NCI-H524 treated with DMSO at 0.1 percent for 48 hours (cell line): ENCODE results near the gene PNLIPRP3.

Experiments used
- DNase-seq: peaks from one replicate; lab custom pipeline; 2025; lab: John Stamatoyannopoulos, UW

The PNLIPRP3 gene

GRCh38 chr10:116451711-116452337 is 24.2 kb downstream of the PNLIPRP3 start:
- DNase-seq: no peak

GRCh38 chr10:116452338-116452720 is 24.7 kb downstream of the PNLIPRP3 start:
- no peak for DNase-seq

- DNase-seq: no peak
These were observed 29.8 kb downstream of the PNLIPRP3 start for GRCh38 chr10:116457488-116457887.

GRCh38 chr10:116460219-116460618 is 32.6 kb downstream of the PNLIPRP3 start:
- DNase-seq: no peak

GRCh38 chr10:116461680-116462079 is 34.0 kb downstream of the PNLIPRP3 start:
- DNase-seq: no peak

DNA sequence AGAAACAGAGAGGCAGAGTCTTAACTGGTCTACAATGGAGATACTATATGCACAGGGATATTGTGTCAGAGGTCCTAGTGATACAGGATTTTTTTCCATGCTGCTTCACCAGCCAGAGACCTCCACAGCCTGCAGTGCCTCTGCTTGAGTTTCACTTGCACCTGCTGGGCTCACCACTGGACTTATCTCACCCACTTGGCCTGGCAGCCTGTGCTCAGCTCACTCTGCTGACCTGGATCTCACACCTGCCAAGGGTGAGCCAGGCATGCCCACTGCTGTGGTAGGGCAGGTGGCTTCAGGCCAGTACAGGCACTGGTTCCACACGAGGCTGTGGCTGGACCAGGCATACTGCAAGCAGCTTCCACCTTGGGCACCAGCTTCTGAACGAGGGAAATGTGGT is 36.6 kb downstream of the PNLIPRP3 start:
- no peak for DNase-seq

DNA sequence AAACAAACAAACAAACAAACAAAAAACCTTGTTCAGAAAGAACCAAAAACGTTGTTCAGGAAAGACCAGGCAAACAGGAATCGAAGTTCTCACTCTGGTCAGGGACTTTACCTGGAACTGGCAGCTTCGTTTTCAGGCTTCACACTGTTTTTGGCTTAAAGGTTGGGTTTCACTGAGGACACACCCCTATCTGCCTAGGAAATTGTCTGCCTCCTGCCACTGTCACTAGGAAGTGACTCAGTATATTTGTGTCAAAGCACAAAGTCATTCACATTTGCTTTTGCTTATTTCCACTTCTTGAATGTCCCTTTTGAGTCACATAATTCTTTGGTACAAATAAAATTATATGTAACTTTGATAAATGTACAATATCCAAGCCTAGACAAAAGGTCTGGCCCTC is 37.9 kb downstream of the PNLIPRP3 start:
- DNase-seq: no peak

- DNase-seq: no peak
These were observed 39.2 kb downstream of the PNLIPRP3 start for GRCh38 chr10:116466715-116467422.

DNA sequence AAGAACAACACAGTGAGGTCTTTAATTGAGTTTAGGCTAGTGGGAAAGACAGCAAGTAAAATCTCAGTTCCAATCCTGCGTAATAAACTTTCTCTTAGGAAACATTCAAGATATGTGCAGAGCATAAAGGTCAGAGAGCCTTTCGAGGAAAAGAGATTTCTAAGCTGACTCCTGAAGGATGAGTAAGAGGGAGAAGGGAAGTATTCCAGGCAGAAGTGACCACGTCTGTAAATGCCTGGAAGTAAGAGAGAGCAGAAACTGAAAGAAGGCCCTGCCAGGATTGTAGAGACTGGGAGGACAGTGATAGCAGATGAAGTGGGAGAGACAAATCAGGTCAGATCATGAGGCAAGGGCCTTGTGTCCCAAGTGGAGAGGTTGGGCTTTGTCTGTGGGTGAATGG is 41.8 kb downstream of the PNLIPRP3 start:
- DNase-seq: no peak

DNA sequence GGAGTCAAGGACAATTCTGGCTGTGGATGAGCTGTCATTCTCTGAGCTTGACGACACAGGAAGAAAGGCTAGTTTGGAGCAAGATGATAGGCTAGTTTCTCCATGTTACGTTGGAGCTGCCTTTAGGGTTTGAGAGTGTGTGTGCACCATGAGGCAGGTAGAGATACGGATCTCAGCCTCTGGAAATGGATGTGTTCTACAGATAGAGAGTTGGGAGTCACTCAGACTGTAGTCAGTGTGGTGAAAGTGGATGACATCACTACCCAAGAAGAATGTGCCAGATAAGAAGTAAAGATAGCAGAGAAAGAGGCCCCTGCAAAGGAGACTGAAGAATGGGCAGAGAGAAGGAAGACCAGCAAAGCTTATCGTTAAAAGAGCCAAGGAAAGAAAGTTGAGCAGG is 42.4 kb downstream of the PNLIPRP3 start:
- DNase-seq: no peak

- DNase-seq: no peak
These were observed 43.2 kb downstream of the PNLIPRP3 start for GRCh38 chr10:116470768-116471415.

GRCh38 chr10:116472891-116473290 is 45.2 kb downstream of the PNLIPRP3 start:
- no peak for DNase-seq

DNA sequence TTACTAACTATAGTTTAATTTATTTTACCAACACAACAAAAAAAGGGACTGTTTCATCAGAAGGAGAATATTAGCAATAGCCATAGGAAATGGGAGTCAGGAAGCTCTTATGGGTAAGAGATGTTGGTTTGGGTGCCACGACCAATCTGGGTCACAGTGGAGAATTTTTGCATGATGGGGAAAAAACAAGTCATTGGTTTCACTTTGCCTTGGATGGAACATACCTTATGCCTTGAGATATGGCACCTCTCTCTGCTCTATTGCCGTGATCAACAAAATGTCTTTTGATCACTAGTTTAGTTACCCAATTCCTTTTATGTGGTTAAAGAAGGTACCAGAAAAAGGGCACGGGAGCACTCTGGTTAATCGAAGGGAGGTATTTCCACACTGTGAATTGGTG is 48.2 kb downstream of the PNLIPRP3 start:
- DNase-seq: no peak

DNA sequence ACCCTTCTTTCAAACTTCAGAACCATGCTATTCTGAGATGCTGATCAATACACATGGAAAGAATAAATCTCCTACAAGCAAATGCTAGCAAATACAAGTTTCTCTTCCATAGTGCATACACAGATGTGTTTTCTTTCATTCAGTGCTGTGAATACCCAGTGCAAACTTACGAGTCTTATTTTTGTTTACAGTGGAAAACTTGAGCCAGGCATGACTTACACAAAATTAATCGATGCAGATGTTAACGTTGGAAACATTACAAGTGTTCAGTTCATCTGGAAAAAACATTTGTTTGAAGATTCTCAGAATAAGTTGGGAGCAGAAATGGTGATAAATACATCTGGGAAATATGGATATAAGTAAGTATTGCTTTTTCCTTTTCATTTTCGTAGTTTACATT is 48.8 kb downstream of the PNLIPRP3 start:
- no peak for DNase-seq

DNA sequence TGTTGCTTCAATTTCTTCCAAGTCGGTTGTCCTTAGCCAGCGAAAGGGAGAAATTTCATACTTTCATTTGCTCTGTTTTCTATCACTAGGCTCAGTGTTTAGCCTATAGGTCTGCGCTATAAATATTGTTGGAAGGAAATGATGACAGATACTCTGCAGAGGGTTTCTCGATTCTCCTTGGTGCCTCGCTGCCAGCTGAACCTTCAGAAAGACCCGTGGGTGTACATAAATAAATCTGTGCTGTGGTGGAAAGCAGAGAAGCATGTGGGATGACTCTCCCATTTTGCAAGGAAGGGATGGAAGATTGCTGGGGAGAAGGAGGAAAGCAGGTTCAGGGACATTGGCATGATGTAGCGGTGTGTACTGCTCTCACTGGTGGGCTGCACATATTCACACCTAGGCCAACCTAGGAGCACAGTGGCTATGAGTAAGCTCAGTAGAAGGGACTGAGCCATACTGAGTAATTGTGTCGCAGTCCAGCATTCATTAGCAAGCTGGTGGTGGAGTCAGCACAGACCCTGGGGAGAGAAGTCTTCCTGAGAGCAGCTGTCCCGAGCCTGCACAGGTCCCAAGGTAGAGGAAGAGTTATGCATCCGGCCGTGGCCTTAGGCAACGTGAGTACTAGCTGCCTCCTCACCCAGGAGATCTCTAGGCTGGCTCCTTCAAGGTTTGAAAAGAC is 50.5 kb downstream of the PNLIPRP3 start:
- no peak for DNase-seq

DNA sequence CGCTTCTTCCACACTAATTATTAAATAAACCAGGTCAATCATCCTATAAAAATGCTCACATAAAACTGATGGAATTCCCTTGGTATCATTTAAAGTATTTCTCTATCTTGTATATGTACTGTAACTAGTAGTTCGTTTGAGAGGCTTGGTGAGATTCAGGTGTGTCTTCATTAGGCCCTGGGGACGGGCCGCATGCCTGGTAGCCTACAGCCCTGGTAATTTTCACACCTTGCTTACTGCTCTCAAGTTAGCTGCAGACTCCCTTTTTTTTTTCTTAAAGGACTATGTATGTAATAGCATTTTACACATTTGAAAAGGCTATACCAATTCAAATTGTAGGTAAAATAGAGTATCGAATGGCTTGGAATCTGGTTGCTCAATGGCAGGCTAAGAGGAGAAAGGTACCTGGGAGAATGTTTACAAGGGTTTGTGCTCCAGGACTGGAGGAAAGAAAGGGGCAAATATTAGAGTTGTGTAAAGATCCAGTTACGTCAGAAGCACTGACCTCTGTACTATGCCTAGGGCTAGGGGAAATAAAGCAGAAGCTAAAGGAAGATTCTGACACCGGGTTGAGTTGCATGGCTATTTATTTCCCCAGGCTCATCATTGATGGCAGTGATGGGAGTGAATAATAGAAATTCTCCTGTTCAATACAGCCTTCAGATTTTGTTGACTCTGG is 59.3 kb downstream of the PNLIPRP3 start:
- DNase-seq: no peak

DNA sequence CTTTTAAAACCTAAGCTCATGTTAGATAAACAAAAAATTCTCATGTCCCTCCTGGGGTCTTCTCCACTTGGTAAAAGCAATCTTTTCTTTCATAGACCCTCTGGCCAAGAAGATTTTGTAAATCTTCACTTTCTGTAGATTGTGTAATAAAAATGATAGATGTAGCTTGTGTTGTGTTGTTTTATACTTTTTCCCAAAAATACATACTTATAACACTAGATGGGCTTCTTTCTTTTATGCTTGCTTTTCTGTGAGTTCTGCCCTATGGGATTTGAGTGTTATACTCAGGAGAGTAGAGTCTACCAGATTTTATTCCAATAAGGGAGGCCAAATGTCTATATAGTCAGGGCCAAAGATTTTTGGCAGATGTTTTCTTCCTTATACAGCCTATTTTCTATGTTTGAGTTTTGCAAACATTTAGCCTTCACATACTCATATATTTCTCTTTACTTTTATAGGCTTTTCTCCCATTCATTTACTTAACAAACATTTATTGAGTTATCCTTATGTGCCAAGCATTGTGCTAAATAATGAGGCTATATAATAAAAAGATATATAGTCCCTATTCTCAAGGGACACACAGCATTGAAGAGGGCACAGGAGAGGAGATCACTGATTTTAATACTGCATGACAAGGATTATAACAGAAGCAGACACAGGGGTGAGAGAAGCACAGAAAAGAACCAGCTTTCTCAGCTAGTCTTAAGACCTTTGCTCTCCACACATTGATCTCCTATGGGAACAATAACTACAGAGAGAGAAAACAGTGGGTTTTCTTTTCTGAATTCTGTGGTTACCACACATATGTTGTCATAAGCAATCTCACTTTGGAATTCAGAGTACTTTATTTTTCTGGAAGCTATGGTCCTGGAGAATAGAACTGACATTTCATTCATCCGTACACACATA is 60.1 kb downstream of the PNLIPRP3 start:
- no peak for DNase-seq

DNA sequence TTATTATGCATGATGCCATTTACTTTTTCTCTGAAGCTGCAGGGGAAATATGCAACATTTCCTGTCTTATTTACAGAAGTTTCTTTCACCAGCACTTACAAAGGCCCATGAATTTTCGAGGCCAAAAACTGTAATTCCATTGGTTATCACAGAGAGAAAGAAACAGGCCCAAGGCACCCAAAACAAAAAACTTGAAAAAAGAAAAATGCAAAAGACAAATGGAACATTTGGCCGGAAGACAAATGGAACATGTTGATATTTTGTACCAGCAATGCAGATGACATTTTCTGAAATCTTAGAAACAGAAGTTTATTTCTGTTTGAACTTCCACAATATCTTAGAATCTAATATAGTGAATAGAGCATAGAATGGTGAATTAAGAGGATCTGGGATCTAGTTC is 61.8 kb downstream of the PNLIPRP3 start:
- no peak for DNase-seq

- DNase-seq: no peak
These were observed 62.5 kb downstream of the PNLIPRP3 start for GRCh38 chr10:116490028-116490662.

- DNase-seq: no peak
These were observed 77.1 kb downstream of the PNLIPRP3 start for GRCh38 chr10:116504786-116505185.

DNA sequence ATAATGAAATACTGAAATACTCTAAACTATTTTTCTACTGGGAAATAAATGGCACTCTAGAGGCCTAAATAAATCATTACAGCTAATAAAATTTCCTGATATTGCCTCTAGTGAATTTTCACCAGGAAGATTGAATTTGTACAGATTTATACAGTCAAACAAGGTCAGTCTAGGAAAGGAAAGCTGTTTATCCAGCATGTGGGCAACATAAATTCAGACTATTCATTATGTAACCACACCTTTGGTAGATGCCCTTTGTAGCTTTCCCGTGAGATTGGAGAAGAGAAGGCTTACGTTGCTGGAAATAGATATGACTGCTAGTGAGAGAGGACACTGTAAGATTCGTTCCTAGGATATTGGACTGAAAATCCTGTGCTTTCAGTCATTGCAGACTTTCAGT is 82.9 kb downstream of the PNLIPRP3 start:
- DNase-seq: no peak
